HL-60/S4 (cell line): ENCODE measurements around the gene TTC33.

Experiments used
- in situ Hi-C: fragments of 300-500 bp; cut with MboI; formaldehyde crosslinking; loops from 2 replicates; pipeline ENCODE4 v1.14.3; 2022; ENCODE audit warnings: low sequenced_read_pairs

TTC33 gene

GRCh38 chr5:40682154-40683017 is 73.4 kb downstream of the TTC33 start:
- in situ Hi-C loops: no loop called here

DNA sequence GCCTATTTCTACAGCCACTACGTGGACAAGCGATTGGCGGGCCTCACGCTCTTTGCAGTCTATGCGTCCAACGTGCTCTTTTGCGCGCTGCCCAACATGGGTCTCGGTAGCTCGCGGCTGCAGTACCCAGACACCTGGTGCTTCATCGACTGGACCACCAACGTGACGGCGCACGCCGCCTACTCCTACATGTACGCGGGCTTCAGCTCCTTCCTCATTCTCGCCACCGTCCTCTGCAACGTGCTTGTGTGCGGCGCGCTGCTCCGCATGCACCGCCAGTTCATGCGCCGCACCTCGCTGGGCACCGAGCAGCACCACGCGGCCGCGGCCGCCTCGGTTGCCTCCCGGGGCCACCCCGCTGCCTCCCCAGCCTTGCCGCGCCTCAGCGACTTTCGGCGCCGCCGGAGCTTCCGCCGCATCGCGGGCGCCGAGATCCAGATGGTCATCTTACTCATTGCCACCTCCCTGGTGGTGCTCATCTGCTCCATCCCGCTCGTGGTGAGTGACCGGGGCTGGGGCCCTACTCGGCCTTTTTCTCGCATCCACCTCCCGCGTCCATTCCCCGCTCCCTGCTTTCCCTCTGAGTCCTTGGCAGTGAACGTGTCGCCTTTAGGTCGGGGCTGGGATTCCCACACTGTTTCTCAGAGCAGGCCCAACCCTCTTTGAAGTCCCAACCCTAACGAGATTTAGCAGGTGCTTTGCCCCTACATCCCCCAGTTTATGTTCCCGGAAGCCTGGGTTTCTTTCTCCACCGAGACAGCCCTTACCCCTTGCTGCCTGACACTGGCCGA is 74.2 kb downstream of the TTC33 start:
- in situ Hi-C loops: no loop called here

- in situ Hi-C loops: no loop called here
Measured at GRCh38 chr5:40680741-40681362, 74.9 kb downstream of the TTC33 start.

- in situ Hi-C loops: no loop called here
Measured at GRCh38 chr5:40679913-40680681, 75.7 kb downstream of the TTC33 start, which contains the start of gene PTGER4. PTGER4 (plus strand) TSS chr5:40679915; CDS start chr5:40680994, 1,079 bp downstream.

GRCh38 chr5:40679148-40679912 is 76.4 kb downstream of the TTC33 start:
- in situ Hi-C loops: no loop called here

DNA sequence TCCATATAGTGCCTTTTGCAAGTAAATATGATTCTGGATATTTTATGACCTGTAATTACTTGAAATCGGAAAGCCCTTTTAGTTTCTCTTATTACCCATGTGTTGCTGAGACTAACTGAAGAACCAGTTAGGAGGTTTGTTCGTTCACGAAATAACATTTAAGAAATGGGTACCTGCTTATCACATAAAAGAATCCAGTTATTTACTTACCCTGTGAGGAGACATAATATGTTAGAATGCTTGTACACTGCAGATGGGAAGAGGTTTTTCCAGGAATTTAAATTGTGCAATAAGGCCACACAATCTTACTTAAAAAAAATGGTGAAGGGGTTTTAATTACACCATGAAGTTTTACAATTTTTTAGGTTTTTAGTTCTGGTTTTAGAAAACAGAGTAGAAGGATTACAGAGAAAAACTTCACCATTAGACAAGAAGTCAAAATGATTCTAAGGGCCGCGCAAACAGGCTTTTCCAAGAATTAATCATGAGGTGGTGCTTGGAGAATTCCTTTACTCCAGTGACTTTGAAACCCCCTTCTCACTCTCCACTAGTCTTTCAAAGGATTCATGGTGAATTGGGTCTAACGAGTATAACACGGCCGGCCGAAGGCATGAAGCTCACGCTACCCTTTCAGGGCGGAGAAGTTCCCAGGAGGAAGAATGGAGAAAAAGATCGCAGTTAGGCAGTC is 77.2 kb downstream of the TTC33 start:
- in situ Hi-C loops: no loop called here

DNA sequence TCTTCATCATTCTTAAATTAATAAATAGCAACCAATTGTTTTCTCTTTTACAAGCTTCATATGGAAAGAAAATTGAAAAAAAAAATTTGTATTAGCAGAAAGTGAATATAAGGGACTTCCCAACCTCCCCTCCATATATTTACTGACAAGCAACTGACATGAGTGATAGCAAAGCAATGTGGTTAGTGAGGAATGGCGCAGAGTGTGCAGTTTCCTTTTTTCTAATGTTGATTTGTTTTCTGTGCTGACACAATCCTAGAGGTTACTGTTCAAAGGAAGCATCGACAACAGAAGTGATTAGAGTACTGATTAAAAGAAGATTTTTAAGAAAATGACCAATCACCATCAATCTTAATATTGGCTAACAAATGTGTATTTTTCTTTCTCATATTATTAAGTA is 77.7 kb downstream of the TTC33 start:
- in situ Hi-C loops: no loop called here

- in situ Hi-C loops: no loop called here
Measured at GRCh38 chr5:40677456-40677855, 78.3 kb downstream of the TTC33 start.

DNA sequence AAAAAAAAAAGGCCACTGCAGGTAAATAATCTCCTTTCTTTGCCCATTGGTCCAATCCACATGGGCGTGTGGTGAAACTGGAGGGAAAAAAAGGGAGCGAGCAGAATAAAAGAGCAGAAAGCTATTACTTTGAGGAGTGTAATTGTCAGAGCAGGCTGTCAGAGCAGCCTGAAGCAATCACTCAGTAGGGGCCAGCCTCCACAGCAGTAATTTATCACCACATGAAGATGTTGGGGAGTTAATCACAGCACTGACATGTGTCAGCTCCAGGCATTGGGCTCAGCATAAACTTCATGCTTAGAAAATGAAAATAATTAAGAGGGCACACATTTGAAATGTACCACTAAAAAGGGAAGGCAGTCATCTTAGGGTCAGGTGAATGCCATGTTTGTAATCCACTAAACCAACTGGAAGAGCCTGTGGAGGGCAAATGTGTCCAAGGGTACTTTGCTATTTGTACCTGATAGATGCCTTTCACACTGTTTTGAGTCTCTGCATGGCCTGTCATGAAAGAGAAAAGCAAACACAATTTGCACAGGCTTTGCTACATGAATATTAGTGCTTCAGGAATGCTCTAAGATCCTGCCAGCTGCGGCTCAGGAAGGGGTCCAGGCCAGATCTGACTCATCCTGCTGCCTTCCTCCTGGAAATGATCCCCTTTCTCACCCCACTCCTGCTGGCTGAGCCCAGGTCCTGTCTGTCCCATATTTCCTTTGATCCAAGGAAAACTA is 79.0 kb downstream of the TTC33 start:
- in situ Hi-C loops: no loop called here

DNA sequence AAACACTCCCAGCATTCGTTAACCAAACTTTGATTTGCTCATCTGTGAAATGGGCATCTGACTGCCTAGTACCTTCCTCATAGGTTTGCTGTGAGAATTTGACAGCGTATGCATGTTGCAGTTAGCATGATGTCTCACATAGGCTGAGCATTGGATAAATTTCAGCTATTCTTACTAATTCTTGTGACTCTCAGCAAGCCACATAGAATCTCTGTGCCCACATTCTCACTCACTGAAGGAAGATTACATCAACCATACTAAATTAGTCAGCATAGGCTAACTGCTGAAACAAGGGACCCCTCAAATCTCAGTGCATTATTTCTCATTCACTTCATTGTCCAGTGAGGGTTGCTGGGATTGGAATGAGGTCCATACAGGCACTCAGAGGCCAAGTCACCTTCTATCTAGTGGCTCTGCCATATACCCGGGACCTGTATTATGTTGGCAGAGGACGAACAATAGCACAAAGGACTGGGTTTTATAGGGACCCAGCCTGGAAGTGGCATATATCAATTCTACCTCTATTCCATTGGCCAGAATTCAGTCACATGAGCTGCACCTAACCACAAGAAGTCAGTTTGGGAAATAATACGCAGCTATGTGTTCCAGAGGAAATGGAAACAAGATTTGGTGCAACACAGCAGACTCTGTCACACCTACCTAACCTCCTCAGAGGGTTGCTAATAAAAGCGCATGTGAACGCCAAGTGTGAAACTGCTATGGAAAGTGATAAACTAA is 80.2 kb downstream of the TTC33 start:
- in situ Hi-C loops: no loop called here

DNA sequence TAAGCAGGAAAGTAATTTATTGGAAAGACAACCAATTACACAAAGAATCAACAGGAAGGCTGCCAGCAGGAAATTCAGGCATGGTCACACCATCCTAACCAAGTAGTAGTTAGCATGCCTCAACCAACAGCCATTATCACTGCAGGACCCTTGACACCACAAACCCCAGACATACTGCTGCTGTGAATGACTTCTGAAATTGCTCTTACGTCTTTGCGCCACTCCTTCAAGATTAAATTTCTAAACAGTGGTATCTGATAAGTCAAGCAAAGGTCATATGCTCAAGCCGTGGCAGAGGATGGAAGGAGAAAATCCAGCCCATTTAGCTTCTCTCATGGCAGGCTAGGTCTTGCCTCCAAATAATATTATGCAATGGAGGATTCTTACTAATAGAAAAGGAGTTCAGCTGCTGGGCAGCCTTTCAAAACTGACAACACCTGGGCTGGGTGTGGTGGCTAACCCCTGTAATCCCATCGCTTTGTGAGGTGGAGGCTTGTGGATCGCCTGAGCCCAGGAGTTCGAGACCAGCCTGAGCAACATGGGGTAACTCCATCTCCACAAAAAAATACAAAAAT is 81.0 kb downstream of the TTC33 start:
- in situ Hi-C loops: no loop called here

DNA sequence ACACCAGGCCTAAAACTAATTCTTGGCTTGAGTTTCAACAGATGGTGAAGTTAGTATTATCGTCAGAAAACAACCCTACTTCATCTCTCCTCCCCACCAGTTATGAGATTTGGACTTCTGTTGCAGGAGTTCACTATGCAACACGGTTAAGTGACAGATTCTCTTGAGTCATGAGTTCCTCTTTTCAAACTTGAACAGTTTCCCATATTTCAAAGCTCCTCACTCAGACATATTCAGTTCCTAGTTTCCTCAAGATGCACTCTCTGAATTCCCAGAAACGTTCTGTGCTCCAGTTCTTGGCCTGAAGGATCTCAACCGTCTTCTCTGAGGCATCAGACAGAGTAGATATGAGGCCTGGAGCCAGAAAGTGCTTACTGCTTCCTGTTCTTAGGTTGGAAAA is 83.3 kb downstream of the TTC33 start:
- in situ Hi-C loops: no loop called here

GRCh38 chr5:40669606-40670390 is 86.0 kb downstream of the TTC33 start:
- in situ Hi-C loops: no loop called here

DNA sequence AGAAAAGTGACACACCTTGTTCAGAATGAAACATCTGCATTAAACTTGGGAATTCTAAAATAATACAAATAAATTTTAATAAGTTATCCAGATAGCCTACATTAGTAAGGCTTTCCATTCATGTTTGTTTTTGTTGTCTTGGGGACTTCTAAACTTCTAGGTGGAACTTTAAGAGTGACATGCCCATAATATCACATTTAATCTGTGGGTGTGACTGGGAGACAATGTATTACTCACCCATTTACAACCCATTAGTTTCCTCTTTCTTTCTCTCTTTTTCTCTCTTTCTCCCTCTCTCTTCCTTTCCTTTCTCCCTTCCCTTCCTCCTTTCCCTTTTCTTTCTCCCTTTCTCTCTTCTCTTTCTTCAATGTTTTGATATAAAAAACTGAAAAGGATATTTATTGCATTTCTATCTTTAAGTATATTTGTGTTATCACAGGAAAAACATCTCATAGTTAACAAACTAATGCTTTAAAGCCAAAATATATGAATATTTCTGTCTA is 88.5 kb downstream of the TTC33 start:
- in situ Hi-C loops: no loop called here

- in situ Hi-C loops: no loop called here
Measured at GRCh38 chr5:40666657-40667056, 89.1 kb downstream of the TTC33 start.

- in situ Hi-C loops: no loop called here
Measured at GRCh38 chr5:40665635-40666298, 90.0 kb downstream of the TTC33 start.
